ENCODE data around the gene SAMD3.
"Not testable (repeated sequence)": the region's sequence is repeated elsewhere in the genome, so short reads cannot be mapped to it uniquely, and the experiment has no call there.

Gene SAMD3

GRCh38 chr6:130170160-130170559 lies 52.6 kb downstream of the SAMD3 start:
- not testable (repeated sequence) for DNase-seq

GRCh38 chr6:130167655-130168054 lies 55.1 kb downstream of the SAMD3 start:
- no peak for DNase-seq

- DNase-seq: no peak
These were observed 58.5 kb downstream of the SAMD3 start for GRCh38 chr6:130164251-130164650.

DNA sequence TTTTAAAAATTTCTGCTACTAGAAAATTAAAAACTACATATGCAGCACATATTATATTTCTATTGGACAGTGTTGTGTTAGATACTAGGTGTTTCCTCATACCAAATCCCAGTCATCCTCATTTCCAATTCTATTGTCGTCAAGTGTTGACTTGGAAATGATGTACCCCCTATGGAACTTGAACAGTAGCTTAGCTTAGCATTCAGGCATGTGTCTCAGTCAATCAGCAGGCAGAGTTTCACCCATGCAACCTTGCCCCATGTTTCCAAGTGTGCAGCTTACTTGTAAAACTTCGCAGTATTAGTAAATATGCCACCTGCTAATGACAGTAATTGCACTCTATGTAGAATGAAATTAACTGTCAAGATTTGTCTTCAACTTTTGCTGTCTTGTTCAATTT lies 59.5 kb downstream of the SAMD3 start:
- no peak for DNase-seq

DNA sequence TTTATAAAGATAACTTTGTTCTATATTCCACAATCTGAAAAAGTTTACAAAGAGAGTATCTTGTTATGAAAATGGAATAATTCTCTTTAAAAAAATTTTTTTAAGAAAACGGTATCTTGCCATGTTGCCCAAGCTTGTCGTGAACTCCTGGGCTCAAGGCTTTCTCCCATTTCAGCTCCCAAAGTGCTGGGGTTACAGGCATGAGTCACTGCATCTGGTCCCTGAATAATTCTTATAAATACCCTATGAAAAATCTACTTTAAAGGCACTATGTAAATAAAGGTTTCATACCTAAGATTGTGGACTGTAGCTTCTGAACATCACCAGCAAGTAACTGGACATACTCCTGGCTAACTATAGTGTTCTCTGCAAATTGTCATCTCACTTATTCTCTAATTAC lies 60.3 kb downstream of the SAMD3 start:
- DNase-seq: no peak

- DNase-seq: no peak
These were observed 60.9 kb downstream of the SAMD3 start for GRCh38 chr6:130161683-130162404.

DNA sequence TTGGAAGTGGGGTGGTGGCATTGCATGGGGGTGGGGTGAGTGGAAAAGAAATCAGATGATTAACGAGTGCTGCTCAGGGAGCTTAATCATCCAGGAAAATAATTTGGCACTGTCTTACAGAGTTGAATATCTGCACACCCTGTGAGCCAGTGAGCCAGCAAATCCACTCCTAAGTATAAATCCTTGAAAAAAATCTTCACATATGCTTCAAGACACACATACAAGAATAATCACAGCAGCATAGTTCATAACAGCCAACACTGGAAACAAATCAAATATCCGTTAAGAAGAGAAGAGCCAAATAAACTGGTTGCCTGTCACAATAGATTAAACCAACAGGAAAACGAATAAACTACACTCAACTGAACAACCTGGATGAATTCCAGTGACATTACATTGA lies 62.8 kb downstream of the SAMD3 start:
- DNase-seq: no peak

GRCh38 chr6:130158548-130158947 lies 64.2 kb downstream of the SAMD3 start:
- DNase-seq: no peak

DNA sequence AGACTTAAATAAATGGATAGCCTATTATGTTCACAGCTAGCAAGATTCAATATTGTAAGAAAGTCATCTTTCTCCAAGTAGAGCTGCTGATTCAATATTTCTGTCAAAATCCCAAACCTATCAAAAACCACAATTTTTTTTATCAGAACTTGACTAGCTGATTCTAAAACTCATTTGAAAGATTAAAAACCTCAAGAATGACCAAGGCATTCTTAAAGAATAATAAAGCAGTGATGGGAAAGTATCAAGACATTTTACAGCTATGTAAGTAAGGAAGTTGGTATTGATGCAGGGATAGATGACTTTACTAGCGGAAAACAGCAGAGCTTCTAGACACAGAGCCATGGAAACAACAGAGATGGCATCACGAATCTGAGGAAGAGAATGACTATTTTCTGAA lies 64.7 kb downstream of the SAMD3 start:
- no peak for DNase-seq

GRCh38 chr6:130156908-130157307 lies 65.8 kb downstream of the SAMD3 start:
- no peak for DNase-seq

DNA sequence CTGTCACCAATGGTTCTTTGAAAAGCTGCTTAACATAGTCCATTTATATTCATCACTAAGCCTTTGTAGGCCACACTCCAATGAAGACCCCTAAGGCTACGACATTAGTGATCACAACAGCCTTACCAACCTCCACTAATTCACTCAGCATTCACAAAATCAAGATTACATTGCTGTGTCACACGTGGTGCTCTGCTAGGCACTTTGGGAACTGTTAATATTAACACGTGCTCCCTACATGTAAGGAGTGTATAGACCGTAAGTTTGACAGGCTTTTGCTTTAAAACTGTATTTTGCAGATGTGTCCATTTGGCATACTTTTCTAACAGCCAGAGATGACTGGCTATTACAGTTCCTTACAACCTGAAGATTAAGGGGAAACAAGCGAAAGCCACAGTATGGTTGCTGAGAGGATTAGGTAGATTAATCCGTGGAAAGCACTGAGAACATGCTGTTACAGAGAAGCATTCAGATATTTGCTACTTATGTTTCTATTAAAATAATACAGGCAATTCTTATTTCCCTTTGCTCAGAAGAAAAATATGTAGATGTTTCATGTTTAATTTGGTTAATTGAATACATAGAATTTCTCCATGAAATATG lies 69.7 kb downstream of the SAMD3 start:
- no peak for DNase-seq

- no peak for DNase-seq
These were observed 71.8 kb downstream of the SAMD3 start for GRCh38 chr6:130150906-130151305.

- not testable (repeated sequence) for DNase-seq
These were observed 73.7 kb downstream of the SAMD3 start for GRCh38 chr6:130149016-130149415.

DNA sequence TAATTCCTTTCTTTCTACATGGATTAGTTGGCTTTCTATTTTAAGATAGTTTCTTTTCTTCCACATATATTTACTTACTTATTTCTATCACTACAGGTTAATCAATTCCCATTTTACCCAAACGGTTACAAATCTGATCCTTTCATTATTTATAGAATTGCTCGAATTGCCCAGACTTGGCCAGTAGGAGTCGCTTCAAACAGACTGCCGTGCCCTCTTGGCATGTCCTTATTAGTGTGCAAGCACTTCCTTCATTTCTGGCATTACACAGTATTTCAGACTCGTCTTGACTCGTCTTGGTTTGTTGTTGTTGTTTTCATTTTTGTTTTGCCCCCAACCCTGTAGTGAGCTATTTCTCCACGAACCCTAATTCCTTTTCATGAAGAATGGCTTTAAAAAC lies 74.6 kb downstream of the SAMD3 start:
- DNase-seq: no peak

DNA sequence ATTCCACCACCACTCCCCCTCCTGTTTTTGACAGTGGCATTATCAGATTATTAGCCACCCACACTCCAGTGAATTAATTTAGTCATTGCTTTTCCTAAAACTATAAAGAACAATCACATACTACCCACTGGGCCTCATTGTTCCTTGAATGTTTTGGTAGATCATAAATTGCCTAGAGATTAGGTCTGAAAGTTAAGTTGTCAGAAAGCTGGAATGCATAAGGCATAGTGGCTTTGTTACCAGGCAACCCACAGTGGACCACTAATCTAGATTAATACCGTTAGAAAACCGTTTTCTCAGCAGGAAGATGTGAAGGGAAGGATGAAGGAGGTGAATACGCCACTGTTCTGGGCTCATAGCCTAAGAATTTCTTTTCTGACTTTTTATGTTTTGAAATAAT lies 75.6 kb downstream of the SAMD3 start:
- no peak for DNase-seq

DNA sequence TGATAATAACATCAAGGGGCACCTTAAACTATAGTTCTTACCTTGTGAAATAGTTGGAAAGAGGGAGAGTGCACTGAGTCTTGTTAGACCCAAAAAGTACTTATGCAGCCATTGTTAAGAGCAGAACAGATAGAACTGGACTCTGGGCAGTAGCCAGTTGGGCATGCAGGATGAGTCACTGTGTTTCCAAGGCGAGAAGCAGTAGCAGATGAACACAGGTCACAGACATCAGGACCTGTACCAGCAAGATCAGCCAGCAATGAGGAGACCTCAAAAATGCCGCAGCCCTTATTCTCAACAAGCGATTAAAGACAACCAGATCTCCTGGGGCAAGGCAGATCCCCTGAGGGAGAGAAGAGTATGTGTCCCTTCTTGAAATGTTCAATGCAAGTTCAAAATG lies 79.0 kb downstream of the SAMD3 start:
- DNase-seq: no peak

GRCh38 chr6:130140084-130140483 lies 82.7 kb downstream of the SAMD3 start:
- DNase-seq: no peak

DNA sequence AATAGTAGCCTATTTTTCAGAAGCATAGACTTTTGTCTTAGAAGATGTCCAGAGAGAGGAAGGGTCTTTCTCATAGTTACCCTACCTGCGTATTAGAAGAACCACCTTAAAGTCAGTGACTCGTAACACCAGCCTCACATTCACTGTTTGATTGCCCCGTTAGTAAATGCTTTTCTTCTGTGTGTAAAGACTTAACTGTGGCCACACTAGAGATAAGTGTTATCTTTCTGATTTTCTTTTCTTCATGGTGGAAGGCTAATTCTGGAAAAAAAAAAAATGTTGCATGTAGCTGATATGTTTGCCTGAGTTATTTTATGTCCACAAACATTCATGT lies 83.9 kb downstream of the SAMD3 start:
- no peak for DNase-seq

- no peak for DNase-seq
These were observed 84.4 kb downstream of the SAMD3 start for GRCh38 chr6:130138116-130138908.

DNA sequence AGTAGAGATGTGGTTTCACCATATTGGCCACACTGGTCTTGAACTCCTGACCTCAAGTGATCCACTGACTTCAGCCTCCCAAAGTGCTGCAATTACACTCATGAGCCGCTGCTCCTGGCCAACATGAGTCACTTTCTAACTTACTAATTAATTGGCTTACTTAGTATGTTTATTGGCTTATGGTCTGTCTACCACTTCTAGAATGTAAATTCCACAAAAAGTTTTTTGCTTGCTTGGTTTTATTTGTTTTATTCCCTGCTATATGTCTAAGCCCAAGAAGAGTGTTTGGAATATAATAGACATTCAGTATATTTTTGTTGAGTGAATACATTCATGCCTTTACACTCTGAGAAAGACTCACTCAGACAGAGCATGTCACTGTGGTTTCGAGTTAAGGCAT lies 86.0 kb downstream of the SAMD3 start:
- DNase-seq: no peak

GRCh38 chr6:130134582-130134981 lies 88.2 kb downstream of the SAMD3 start:
- DNase-seq: no peak

DNA sequence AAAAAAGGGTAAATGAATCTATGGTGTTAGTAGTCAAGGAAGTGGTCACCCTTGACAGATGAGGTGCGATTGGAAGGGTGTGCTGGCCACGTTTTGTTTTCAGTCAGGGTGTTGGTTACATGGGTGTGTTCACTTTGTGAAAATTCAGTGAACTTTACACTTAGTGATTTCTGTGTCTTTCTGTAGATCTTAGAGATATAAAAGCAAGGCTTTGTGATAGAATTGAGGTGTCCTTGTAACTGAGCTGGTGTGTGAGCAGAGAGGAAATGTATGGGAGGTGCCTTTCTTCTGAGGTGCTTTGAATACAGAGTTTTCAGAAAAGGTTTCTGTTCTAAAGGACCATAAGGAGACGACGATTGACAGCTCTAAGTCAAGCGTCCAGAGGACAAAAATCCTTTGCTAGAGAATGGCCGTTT lies 90.5 kb downstream of the SAMD3 start:
- DNase-seq: no peak

- no peak for DNase-seq
These were observed 92.9 kb downstream of the SAMD3 start for GRCh38 chr6:130129762-130130246.

- DNase-seq: no peak
These were observed 94.4 kb downstream of the SAMD3 start for GRCh38 chr6:130128326-130128725.

All from activated naive CD4-positive, alpha-beta T cell treated with anti-CD3 and anti-CD28 coated beads, Interleukin-2, amount 50 U/mL, for 16 hours (primary cell).